SH-SY5Y (cell line): ENCODE measurements around the gene ROPN1.

Experiments used
- GATA2 ChIP-seq: IDR thresholded peaks from 2 replicates; pipeline ENCODE4 v1.6.1; 2011; ENCODE audit warnings: mild to moderate bottlenecking, low read depth, low read length
- GATA3 ChIP-seq: IDR thresholded peaks from 2 replicates; pipeline ENCODE4 v1.6.1; 2011; ENCODE audit warnings: low read depth, mild to moderate bottlenecking, low read length, moderate library complexity

DNA sequence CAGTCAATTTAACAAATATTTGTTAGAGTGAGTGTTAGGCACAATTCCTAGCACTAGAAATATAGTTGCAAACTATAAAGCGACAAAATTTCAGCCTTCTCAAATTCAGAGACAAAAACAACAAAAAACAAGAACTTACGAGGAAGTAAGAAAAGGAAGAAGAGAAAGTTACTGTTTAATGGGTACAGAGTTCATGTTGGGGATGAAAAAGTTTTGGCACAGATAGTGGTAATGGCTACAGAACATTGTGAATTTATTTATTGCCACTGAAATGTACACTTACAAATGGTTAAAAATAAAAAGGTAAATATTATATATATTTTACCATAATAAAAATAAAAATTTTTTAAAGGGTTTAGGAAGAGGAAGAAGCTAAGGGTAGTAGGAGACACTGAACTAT lies 52.2 kb downstream of the ROPN1 start:
- no peak for TF ChIP-seq GATA3
- no peak for TF ChIP-seq GATA2
